ENCODE measurements around the gene ROR2. TPM values are rescaled to one million over a fixed set of nuclear protein-coding genes. Genes with fewer than 3 reads are reported as not detected.

The ROR2 gene
- total RNA-seq, 1 experiment from 2014 or later = 2.7 TPM

DNA sequence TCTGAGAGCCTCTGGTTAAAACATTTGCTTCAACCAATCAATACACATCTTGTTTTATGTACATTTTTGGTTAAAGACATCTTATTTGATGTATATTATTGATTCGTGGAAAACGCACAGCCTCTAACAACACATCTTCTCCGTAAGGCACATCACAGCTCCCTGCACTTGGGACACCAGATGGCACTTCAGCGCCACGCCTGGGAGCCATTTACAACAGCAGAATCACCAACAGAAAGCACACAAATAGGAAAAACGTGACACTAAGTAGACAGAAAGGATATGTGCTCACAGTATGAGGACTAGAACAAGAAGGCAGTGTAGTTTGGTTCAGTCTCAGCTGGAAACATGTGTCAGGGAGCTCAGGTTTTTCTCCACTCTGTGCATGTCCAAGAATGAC is 199.7 kb downstream of the ROR2 start:
- no peaks in the 10 kb centered on the region for H3K4me1 Mint-ChIP-seq
- Histone ChIP-seq H3K27me3 (ENCODE audit: insufficient read depth, low read length) (no peaks in the 10 kb centered on the region), H3K56ac (ENCODE audit: insufficient read length, low read depth, low read length) (no peak overlapping the region), H3K23me2 (ENCODE audit: insufficient read length, low read depth, low read length, poor library complexity, severe bottlenecking) (no peaks in the 10 kb centered on the region), H4K20me1 (ENCODE audit: control insufficient read depth, insufficient read depth, insufficient read length) (no peaks in the 10 kb centered on the region), H2AFZ (ENCODE audit: low read length) (no peak overlapping the region), H3K9me3 (ENCODE audit: control insufficient read depth, low read depth, low read length) (no peaks in the 10 kb centered on the region), H2BK20ac (ENCODE audit: low read depth, low read length, poor library complexity, severe bottlenecking) (no peak overlapping the region), H2BK120ac (ENCODE audit: low read depth, low read length, poor library complexity, severe bottlenecking) (no peak overlapping the region), H4K8ac (replicated peaks; ENCODE audit: insufficient read length, low read depth, low read length) (no peak overlapping the region), H3T11ph (ENCODE audit: low read length) (no peak overlapping the region), H3K4me1 (ENCODE audit: insufficient read depth, low read length) (no peaks in the 10 kb centered on the region), H3K79me1 (ENCODE audit: insufficient read depth, low read depth, low read length, poor library complexity, severe bottlenecking) (no peaks in the 10 kb centered on the region), H2BK12ac (ENCODE audit: insufficient read length, low read depth, low read length) (no peak overlapping the region), H2BK5ac (ENCODE audit: insufficient read length, low read length) (no peak overlapping the region), H2AK5ac (ENCODE audit: insufficient read length, low read length) (no peak overlapping the region), H3K4me2 (ENCODE audit: insufficient read depth, insufficient read length, low read length) (no peak overlapping the region), H3K14ac (ENCODE audit: insufficient read depth, low read length) (no peak overlapping the region), H2BK15ac (ENCODE audit: low read depth, low read length) (no peak overlapping the region), H3K4ac (ENCODE audit: low read depth, low read length) (no peak overlapping the region), H3K79me2 (ENCODE audit: insufficient read depth, low read length) (no peaks in the 10 kb centered on the region), H3K23ac (ENCODE audit: insufficient read length, low read depth, low read length) (no peak overlapping the region), H4K91ac (ENCODE audit: insufficient read length, low read depth, low read length) (no peak overlapping the region), H4K5ac (ENCODE audit: insufficient read length, low read depth, low read length) (no peak overlapping the region), H3K27ac (ENCODE audit: insufficient read length, low read depth, low read length) (no peak overlapping the region), H3K9ac (ENCODE audit: extremely low read depth, insufficient read length, low read length) (no peak overlapping the region), H3K18ac (ENCODE audit: insufficient read length, low read depth, low read length) (no peak overlapping the region)
- no peaks in the 10 kb centered on the region; the same call in 1 of the 2 replicates for H3K27me3 Mint-ChIP-seq (ENCODE audit: low read depth)
- DNase-seq = no peak
- H3K36me3 Mint-ChIP-seq (ENCODE audit: insufficient read depth in 1 of 3, low read depth in 3 of 3) = no peaks in the 10 kb centered on the region
- no peak overlapping the region for H3K27ac Mint-ChIP-seq
- H3K9me3 Mint-ChIP-seq = no peaks in the 10 kb centered on the region
- TF ChIP-seq, protein P1, sequence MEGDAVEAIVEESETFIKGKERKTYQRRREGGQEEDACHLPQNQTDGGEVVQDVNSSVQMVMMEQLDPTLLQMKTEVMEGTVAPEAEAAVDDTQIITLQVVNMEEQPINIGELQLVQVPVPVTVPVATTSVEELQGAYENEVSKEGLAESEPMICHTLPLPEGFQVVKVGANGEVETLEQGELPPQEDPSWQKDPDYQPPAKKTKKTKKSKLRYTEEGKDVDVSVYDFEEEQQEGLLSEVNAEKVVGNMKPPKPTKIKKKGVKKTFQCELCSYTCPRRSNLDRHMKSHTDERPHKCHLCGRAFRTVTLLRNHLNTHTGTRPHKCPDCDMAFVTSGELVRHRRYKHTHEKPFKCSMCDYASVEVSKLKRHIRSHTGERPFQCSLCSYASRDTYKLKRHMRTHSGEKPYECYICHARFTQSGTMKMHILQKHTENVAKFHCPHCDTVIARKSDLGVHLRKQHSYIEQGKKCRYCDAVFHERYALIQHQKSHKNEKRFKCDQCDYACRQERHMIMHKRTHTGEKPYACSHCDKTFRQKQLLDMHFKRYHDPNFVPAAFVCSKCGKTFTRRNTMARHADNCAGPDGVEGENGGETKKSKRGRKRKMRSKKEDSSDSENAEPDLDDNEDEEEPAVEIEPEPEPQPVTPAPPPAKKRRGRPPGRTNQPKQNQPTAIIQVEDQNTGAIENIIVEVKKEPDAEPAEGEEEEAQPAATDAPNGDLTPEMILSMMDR (conservative IDR thresholded peaks at IDR 0.05) = no peak
- no CpG with 5 or more reads among the region's 6 CpGs for WGBS (ENCODE audit: extremely low coverage, insufficient read length, low lambda C conversion rate)
- H3K4me3 Mint-ChIP-seq = no peak overlapping the region
